Esophagus muscularis mucosa (tissue), 4 donors: Measurements from ENCODE around the gene PFN1.

Source experiments
- EP300 ChIP-seq: sonication (generic); formaldehyde crosslinking; IDR thresholded peaks from one replicate; pipeline ENCODE4 v1.6.1; 2017; ENCODE audit warnings: antibody characterized with exemption
- POLR2A ChIP-seq: fragments of 450-650 bp; IDR thresholded peaks from one replicate; pipeline ENCODE4 v1.6.1; 2017; ENCODE audit warnings: antibody characterized with exemption, moderate library complexity, mild to moderate bottlenecking, low read depth
- POLR2AphosphoS5 ChIP-seq, 2 donors: sonication (generic); formaldehyde crosslinking; IDR thresholded peaks; one replicate each; pipeline ENCODE4 v1.6.1; 2017; ENCODE audit warnings: antibody characterized with exemption in 2 of 2
- TF ChIP-seq, protein P1 (sequence below), 3 experiments: fragments of 200-600 bp in 2 of 3; fragments of 450-650 bp in 1 of 3; sonication (generic) in 2 of 3; IDR thresholded peaks; one replicate each; pipeline ENCODE4 v1.5.1; 2017 to 2019; ENCODE audit warnings: antibody characterized with exemption in 3 of 3, mild to moderate bottlenecking in 2 of 3, moderate library complexity in 1 of 3

DNA sequence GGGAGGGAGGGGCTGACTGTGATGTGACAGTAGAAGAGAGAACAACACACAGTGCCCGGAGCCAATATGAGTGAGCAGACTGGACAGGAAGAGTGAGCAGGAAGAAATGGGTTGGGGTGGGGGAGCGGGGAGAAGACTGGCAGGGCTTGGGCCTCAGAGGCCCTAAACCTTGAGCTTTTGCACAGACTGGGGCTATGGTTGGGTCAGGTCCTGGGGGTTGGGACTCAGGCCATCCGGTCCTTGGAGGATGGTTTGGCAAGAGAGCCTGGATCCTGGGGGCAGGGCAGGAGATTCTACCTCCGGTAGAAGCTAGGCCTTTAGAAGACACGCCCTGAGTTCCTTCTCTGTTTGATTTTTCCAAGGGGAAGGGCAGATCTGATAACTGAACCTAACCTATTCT is 38.1 kb upstream of the PFN1 start:
- TF ChIP-seq POLR2A (no peak), POLR2AphosphoS5 (IDR thresholded peaks at IDR 0.05) (no peak), EP300 (no peak)
- TF ChIP-seq, protein P1, sequence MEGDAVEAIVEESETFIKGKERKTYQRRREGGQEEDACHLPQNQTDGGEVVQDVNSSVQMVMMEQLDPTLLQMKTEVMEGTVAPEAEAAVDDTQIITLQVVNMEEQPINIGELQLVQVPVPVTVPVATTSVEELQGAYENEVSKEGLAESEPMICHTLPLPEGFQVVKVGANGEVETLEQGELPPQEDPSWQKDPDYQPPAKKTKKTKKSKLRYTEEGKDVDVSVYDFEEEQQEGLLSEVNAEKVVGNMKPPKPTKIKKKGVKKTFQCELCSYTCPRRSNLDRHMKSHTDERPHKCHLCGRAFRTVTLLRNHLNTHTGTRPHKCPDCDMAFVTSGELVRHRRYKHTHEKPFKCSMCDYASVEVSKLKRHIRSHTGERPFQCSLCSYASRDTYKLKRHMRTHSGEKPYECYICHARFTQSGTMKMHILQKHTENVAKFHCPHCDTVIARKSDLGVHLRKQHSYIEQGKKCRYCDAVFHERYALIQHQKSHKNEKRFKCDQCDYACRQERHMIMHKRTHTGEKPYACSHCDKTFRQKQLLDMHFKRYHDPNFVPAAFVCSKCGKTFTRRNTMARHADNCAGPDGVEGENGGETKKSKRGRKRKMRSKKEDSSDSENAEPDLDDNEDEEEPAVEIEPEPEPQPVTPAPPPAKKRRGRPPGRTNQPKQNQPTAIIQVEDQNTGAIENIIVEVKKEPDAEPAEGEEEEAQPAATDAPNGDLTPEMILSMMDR (IDR thresholded peaks at IDR 0.05), result no peak
